NCI-H1694 (cell line): ENCODE measurements around the gene TIAM1.

Experiments used
- DNase-seq: peaks from one replicate; lab custom pipeline; 2025; lab: John Stamatoyannopoulos, UW

TIAM1 gene, protein sequence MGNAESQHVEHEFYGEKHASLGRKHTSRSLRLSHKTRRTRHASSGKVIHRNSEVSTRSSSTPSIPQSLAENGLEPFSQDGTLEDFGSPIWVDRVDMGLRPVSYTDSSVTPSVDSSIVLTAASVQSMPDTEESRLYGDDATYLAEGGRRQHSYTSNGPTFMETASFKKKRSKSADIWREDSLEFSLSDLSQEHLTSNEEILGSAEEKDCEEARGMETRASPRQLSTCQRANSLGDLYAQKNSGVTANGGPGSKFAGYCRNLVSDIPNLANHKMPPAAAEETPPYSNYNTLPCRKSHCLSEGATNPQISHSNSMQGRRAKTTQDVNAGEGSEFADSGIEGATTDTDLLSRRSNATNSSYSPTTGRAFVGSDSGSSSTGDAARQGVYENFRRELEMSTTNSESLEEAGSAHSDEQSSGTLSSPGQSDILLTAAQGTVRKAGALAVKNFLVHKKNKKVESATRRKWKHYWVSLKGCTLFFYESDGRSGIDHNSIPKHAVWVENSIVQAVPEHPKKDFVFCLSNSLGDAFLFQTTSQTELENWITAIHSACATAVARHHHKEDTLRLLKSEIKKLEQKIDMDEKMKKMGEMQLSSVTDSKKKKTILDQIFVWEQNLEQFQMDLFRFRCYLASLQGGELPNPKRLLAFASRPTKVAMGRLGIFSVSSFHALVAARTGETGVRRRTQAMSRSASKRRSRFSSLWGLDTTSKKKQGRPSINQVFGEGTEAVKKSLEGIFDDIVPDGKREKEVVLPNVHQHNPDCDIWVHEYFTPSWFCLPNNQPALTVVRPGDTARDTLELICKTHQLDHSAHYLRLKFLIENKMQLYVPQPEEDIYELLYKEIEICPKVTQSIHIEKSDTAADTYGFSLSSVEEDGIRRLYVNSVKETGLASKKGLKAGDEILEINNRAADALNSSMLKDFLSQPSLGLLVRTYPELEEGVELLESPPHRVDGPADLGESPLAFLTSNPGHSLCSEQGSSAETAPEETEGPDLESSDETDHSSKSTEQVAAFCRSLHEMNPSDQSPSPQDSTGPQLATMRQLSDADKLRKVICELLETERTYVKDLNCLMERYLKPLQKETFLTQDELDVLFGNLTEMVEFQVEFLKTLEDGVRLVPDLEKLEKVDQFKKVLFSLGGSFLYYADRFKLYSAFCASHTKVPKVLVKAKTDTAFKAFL (N-terminal part only)

DNA sequence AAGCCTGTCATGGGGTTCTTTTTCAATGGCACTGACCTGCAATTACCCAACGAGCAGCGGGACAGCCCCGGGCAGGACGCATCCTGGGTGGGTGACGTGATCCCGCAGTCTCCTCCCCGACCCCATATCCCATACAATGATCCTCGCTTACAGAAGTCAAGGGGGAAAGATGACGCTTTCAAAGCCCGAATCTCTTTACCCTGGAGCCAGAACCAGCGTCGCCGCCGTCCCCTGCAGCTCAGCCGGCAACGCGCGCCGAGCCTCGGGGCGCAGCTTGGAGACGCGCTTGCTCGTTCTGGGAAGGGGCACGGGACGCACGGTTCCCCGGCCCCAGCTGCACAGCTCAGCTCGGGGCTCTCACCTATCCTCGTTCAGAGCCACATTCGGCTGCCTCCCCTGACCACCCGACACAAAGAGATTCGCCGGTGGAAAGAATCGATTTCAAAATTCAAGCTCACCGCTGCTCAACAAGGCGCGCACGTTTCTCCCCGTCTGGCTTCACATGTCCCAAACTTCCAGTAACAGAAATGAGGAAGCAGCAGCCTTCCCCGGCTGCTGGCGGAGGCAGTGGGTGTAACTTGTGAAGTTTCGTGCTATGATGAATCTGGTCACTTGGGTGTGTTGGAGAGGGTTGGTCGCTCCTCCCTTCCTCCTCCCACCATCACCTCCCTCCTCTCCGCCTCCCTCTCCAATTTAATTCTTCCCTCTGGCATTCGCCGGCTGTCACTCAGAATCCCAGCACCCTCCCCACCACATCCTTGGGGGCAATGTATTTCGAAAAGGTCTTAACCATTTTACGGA, at the start of gene TIAM1:
Gene TIAM1, minus strand, starts transcription at position 582 of the 801 bp plus-strand sequence. CDS start 77,289 bp downstream, outside the sequence.
- no peak for DNase-seq

DNA sequence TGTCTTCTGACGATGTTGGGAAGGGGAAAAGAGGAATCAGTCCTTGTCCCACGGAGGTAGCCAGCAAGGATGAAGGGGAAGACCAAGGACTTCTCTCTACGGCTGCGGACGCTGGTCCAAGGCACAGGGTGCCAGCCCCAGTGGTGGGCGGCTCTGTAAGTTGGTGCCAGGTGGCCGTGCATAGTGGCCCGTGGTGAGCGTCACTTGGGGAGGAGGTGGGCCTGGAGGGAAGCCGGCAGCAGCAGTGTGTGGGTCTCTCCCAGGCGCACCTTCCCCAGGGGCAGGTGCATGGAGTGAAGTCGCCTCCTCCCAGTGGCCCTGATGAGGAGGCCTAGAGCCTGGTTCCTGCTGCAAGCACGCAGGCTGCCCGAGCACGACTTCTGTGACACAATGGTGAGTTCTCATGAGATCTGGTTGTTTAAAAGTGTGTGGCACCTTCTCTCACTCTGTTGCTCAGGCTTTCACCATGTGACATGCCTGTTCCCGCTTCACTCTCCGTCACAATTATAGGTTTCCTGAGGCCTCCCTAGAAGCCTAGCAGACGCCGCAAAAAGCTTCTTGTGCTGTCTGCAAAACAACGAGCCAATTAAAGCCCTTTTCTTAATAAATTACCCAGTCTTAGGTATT, 43.6 kb upstream of the TIAM1 start:
- no peak for DNase-seq

DNA sequence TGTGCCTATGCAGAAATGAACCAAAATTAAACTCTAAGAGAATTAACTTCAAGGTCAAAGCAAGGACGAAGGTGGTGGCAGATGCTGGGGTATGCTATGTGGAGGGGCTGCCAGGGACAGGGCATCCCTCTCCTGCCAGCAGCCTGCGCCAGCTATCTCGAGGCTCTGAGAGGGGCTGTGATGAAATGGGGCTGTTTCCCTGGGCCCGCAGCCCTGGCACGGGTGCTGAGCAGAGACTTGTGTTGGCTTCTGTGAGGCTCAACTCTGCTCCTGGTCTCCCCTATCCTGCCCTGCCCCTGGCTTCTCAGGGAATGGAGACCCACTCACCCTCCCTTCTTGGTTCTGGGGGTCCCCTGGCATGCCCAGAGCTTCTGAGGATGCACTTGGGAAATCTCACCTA, 41.9 kb upstream of the TIAM1 start:
- no peak for DNase-seq

DNA sequence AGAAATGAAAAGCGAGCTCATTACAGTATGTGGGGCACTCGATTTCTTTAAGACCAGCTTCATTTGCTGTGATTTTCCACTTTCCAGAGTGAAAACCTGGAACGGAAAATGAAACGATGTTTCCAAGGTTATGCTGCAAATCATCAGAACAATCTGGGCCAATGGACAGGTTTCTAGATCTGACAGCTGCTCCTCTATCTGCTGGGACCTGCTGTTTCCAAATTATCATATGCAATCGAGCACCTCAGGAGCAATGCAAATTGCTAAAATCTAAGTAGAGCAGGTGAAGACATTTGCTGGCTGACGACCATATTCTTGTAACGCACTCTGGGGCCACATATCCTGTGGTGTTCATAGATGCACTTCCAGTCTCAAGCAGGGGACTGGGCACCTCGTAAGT, 39.7 kb upstream of the TIAM1 start:
- no peak for DNase-seq

DNA sequence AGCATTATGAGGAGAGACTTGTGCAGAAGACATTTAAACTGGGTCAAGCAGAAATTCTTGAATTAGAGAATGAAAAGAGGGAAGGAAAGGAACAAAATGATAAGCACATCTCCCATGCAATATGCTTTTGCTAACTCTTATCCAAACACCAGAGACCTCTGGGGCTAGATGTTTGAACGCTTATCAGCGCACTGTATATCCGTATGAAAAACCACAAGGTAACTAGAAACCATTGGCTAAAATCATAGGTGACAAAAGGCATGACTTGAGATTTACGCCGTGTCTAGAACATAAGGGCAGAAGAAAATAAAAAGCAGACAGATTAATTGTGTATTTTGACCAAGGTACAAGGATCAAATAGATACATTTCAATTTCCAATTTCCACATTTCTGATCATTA, 38.0 kb upstream of the TIAM1 start:
- no peak for DNase-seq

DNA sequence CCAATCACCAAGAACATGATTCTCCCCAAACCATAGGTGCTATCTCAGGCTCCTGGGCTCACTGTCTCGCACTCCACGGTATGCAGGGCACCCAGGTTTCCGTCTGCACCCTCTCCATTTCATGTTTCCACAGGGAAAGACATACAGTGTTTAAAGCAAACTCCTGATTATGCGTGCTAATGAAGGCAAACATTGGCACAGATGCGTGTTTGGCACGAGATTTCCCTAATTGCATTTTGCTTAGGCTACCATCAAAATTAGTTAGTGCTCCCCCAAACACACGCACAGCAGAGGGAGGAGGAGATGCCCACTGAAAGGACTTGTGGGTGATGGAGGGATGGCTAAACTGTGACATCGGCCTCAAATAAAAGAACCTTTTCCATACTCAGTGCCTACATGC, 32.2 kb upstream of the TIAM1 start:
- DNase-seq: no peak

DNA sequence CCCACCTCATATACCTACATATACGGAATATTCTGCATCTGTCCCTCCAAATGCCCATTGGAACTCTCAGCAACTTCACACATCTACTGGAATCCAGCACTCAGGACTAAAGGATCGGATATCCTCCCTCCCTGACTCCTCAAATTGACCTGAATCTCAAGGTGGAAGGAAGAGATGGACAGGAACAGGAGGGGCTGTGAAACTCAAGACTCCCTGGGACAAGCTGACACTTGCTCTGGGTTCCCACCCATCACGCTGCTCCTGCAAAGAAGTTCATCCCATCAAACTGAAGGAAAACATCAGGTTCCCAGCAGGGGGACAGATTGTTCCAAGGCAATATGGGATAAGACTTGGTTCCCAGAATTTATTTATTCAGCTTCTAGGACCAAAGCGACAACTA, 30.3 kb upstream of the TIAM1 start:
- no peak for DNase-seq

DNA sequence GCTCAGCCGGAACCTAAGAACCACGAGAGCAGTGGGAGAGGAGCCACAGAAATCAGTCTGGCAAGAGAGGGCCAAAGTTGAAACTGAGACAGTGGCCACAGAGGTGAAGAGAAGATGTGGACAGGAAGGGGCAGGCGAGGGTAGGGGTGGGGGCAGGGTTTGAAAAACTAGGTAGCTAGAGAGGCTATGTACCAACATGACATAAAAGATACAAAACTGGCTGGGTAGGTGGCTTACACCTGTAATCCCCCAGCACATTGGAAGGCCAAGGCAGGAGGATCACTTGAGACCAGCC, 28.4 kb upstream of the TIAM1 start:
- no peak for DNase-seq

DNA sequence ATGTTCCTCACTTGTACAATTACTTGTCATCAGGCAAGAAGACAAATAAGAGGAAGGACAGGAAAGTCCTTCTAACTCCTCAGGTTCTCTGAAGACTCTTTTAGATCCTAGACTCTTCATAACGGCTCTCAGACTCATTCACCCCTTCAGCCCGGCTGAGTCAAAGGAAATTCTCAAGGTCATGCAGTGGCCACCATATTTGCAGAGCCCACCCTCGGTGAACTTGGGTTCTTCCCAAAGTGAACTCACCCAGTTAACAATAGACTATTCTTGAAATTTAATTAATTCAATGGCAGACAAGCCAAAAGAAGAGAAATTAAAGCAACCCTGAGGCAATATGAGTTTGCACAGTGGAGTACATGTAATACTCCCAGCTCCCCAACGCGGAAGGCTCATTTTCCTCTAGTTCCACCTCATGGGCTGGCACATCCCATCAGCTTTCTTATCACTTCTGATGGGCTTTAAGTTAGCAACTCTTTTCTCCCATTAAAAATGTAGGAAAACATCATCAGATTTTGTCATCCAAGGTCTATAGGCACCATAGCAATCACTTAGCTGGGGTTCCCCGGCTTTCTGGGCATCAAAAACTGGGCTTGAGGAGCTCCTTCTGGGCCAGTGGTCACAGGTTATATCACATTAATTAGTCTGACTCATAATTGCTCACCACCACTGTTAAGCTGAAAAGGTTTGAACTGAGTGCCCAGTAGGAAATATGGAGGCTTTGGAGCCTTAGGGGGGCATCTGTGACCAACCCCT, 27.8 kb upstream of the TIAM1 start:
- DNase-seq: no peak

DNA sequence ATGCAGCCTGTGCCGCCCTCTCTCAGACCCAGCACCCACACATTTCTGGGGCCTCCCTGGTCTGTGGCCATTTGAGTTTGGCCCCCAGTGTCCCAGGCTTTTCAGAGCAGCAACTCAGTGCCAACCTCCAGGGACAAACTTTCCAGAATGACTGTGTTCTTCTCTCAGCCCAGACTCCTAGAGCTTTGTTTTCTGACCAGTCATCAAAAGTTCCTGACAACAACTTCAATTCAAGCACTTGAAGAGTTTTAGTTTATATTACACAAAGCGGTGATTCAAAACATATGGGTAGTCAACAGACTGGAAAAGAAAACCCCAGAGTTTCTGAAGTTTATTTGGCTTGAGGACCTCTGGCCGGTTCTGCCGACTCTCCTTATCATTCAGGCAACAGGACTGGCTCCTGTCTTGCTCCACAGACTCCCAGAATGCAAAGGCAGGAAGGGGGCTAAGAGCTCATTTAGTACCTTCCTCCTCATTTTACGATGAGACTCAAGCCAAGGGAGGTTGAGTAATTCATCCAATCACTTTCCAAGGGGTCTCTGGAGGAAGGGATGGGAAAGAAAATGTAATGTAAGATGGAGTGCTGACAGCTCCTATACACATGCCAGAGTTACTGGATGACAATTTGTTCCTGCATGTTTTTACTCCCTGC, 27.0 kb upstream of the TIAM1 start:
- DNase-seq: no peak

DNA sequence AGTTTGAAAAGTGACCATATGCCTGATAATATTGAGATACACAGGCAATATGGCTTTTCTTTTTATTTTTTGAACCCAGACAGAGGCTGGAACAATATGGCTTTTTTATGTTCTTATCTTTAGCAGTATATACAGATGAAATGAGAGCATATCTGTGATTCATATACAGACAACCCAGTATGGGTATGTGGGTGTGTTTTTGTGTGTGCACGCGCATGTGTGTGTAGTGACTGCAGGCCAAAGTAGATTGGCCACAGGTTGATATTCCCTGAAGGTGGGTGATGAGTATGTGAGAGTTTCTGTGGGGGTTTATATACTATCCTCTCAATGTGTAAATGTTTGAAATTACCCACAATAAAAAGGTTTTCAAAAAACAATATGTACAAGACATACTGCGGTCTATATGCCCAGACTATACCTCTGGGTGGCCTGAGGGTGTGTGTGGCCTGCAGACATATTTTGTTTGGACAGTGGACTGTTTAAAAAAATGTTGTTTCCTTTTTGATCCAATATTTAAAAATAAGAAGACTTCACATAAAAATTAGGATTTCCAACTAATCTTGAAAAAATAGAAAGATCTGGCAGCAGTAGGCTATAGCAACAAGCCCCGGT, 26.3 kb upstream of the TIAM1 start:
- DNase-seq: no peak

DNA sequence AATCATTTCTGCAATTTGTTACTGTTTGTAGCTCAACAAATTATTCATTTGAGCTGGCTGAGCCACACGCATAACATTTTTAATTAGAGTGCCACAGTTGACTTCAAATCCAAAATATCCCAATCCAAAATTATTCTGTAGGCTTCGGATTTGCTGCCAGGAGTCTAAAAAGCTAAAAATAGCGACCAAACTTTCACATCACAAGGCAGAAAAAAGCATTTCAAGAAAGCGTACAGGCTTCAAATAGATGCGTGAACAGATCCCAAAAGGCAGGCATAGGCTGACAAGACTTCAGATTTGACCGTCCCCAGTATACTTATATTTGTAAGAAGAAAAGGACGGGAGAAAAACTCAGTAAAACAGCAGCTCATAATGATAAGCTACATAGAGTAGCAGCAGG, 24.3 kb upstream of the TIAM1 start:
- DNase-seq: no peak

DNA sequence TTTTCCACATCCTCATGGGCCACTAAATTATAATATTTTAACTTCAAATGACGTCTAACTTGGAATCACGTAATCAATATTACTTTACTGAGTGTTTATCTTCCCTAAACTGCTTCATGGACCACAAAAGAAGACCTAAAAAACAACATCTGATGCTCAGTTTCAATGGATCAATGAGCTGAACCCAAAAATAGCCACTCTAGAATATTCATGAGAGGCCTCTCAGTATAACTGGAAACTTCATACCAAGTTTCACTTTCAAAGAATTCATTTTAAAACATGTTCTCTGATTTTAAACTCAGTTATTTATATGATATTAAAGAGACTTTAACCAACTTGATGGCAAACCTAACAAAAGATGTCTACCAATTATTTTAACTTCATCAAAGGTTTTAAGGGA, 23.7 kb upstream of the TIAM1 start:
- no peak for DNase-seq

DNA sequence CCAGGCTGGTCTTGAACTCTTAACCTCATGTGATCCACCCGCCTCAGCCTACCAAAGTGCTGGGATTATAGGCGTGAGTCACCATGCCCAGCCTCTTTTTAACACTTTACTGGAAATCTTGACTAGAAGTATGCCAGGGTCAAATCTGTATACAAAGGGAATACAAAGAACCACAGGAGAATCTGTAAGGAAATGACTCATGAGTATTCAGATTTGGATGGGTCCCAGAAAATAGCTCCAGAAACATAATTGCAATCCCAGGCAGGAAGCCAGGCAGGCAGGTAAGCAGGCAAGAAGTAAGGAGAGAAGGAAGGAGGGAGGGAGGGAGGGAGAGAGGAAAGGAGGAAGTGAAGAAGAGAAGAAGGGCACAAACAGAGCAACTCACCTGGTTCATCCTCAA, 22.8 kb upstream of the TIAM1 start:
- DNase-seq: no peak

DNA sequence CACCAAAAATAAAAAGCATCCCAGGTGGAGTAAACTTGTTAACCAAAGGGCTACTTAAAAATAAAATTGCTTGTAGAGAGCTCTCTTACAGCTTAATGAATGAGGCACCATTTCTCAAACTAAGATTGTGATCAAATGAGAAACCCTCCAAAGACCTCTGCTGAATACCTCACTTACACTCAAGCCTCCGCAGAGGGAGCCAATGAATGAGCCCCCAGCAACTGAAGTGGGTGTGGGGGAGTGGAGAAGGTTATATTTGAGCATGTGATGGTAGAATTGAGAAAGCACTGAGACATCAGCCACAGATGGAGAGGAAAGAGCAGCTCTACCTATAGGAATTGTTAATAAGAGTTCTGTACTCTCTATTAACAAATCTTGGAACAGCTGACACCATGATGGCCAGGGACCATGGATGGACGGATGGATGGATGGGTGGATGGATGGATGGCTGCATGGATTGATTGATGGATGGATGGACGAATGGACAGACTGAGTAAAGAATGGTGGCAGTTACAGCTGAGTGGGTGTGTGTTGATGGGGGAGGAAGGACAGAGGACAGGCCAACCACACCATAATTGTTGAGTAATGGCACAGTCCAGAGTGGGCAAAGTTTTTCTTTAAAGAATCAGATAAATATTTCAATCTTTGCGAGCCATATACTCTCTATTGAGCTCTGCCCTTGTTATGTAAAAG, 20.3 kb upstream of the TIAM1 start:
- DNase-seq: no peak

DNA sequence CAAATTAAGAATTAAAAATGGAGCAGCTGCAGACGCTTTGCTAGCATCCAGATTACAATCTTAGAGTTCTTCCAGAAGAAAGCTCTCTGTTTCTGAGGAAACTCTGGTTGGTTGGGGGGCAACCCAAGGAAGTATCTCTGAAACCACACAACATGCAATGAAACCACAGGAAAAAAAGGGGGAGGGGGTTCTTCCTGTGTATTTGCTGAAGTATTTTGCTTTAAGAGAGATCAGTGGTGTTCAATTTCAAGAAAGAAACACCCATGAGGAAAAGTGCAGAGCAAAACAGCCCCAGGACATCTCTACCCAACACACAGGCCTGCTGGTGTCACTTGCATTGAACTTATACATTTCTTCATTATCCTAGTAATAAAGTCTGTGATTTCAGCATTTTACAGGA, 19.7 kb upstream of the TIAM1 start:
- DNase-seq: no peak

DNA sequence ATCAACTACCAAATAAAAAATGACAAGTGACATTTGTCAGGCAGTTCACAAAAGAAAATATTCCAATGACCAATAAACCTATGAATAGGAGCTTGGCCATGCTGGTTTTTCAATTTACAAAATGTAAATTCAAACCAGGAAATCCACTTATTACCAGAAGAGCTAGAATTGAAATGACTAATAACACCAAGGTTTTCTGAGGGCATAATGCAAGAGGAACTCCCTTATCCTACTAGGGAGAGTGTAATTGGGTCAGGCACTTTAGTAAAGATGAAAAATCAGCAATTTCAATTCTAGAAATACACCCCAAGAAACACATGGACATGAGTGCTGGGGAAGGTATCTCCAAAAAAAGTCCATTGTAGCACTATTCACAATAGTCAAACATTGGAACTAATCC, 16.7 kb upstream of the TIAM1 start:
- no peak for DNase-seq

DNA sequence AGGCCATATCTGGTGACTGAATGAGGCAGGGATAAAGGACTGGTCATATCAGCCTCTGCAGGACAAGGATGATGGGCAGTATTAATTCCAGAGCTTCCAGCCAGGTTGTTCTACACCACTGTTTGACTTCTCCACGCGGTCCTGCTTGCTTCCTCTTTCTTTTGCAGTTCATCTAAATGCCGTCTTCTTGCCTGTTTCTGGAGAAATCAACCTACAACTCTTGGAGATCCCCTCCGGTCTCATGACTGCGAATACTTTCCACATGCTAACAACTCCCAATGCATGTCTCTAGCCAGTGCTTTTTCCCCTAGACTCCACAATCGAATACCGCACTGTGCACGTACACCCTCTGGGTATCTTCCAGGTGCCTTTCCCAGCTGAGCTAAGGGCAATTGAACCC, 14.1 kb upstream of the TIAM1 start:
- no peak for DNase-seq

DNA sequence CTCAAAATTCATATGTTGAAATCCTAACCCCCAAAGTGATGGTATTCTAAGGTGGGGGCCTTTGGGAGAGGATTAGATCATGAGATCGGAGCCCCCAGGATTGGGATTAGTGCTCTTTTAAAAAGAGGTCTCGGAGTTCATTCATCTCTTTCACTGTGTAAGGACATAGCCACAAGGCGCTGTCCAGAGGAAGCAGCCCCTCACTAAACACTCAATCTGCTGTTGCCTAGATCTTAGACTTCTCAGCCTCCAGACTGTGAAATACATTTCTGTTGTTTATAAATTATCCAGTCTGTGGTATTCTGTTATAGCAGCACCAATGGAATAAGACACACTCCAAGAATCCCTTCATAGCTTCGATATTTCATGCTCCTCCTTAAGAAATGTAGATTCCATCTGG, 12.4 kb upstream of the TIAM1 start:
- DNase-seq: no peak
